NCI-H1694 (cell line): ENCODE data around the gene DDHD1.
"Not testable (repeated sequence)": the region's sequence is repeated elsewhere in the genome, so short reads cannot be mapped to it uniquely, and the experiment has no call there.

Experiments
- DNase-seq: peaks from one replicate; lab custom pipeline; 2025; lab: John Stamatoyannopoulos, UW

DDHD1 gene

GRCh38 chr14:53108292-53109104 is 44.6 kb downstream of the DDHD1 start:
- no peak for DNase-seq

DNA sequence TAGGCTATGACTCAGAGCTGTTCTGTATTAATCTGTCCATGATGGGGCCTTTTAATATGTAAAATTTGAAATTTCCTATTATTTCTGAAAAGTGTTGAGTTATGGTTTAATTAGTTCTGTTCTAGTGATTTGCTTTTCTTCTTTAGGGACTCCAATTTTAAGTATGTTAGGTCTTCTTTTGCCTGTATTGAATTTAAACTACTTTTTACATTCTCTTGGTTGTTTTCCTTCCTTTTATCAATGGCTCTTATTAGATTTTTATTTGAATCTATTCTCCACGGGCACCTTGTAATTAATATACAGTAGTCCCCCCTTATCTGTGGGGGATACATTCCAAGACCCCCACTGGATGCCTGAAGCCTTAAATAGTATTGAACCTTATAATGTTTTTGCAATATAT is 46.4 kb downstream of the DDHD1 start:
- no peak for DNase-seq

DNA sequence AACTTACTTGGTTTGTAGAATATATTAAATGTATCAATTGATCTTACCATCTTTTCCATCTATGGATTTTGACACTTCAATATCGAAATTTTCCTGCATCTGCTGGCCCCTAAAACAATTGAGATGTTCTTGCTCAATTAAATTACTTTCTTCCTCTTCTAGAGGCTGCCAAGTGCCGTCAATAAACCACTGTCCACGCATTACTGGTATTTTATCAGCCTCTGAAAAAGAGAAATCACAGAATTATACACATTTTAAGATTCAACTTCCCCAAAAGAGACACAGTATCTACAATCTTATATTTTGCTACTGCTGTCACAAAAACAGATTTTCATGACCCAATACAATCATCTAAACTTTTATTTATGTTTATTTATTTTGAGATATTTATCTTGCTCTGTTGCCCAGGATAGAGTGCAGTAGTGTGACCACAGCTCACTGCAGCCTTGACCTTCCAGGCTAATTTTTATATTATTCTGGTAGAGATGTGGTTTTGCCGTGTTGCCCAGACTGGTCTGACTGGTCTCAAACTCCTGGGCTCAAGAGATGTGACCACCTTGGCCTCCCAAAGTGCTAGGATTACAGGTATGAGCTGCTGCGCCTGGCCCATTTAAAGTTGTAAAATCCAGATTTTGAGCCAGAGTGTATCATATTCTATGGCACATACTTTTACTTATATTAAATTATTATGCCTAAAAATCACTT is 49.3 kb downstream of the DDHD1 start:
- DNase-seq, result no peak

GRCh38 chr14:53093206-53093605 is 59.9 kb downstream of the DDHD1 start:
- no peak for DNase-seq

DNA sequence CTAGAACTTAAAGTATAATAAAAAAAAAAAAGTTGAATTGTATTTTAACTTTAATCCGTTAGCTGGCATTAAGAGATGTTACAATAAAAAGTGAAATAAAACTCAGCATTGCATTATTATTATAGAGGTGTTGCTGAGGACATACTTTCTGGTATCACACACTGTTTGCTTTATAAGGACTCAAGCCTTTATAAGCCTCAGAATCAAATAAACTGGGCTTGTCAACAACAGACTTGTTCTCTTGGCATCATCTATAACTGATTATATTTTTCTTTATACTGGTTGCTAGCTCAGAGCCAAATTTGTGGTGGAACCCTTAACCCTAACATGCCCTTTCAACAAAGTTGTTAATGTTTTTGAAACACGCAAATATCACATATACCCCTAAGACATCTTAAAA is 62.3 kb downstream of the DDHD1 start:
- no peak for DNase-seq

DNA sequence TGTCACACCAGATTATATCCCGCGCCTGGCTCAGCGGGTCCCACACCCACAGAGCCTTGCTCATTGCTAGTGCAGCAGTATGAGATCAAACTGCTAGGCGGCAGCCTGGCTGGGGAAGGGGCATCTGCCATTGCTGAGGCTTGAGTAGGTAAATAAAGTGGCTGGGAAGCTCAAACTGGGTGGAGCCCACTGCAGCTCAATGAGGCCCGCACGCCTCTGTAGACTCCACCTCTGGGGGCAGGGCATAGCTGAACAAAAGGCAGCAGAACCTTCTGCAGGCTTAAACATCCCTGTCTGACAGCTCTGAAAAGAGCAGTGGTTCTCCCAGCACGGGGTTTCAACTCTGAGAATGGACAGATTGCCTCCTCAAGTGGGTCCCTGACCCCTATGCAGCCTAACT is 68.2 kb downstream of the DDHD1 start:
- DNase-seq, result not testable (repeated sequence)

DNA sequence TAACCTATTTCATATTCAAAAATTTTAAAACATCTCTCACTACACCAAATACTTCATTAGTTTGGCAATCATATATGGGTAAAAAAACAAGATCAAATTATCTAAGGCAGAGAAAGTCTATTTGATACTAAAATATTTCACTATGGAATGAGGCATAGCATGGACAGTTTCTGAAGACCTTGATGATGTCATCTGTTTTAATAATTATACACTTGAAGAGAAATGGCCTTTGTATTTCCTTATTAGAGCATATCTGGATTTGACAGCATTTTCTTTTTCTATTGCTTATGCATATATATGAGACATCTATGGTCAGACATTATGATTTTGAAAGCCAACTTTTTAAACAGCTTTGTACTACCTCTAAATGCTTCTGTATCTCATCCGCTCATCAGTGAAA is 88.6 kb downstream of the DDHD1 start:
- DNase-seq, result no peak

DNA sequence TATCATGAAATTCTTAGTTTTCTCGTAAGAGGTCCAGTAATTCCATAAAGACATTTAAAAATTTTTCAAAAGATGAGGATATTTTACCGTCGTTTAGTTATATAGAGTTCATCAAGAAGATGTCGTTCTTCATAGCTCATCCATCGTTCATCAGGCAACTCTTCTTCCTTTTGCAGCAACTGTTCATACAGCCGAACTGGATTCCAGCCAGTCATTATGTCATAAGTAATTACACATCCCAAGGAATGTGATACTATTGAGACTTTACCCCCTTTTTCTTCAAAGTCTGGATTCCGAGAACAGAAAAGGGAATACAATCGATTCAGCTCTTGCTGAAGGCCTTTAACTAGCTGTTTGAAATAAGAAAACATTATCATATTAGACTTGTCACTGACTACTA is 90.3 kb downstream of the DDHD1 start:
- no peak for DNase-seq

DNA sequence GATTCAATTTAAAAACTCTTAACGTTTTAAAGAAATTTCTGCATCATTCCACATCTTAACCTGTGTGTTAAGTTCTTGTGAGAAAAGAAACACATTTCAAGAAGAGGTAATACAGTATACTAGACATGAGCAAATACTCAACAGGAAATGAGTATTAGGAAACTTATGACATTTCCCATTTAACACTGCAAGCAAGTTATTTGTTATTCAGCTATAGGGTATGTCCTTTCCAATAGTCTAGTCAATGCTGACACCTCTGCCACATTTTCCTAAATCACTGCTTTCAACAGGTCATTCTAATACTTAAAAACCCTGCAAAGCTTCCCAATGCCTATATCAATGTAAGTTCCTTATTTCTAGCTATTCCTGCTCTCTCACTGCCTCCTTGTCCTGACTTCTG is 93.1 kb downstream of the DDHD1 start:
- no peak for DNase-seq

GRCh38 chr14:53055003-53055402 is 98.1 kb downstream of the DDHD1 start:
- DNase-seq, result peak; percentile 56

- DNase-seq, result no peak
Measured at GRCh38 chr14:53054457-53054856, 98.7 kb downstream of the DDHD1 start.

DNA sequence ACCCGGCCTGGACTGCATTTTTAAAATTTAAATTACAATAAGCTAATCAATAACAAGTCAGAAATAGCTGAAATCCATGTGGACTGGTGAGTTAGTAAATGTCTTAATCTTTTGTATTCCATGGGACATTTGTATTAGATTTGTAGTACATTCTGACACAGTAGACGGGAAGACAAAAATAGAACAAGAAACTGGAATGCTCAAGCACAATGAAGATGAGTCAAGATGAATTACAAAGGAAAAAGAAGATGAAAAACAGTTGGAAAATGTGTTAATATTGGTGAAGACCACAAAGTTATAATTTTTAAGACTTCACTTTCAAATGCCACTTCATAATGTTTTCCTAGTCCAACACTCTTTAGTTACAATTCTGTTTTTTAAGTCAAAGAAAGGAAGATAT is 104.5 kb downstream of the DDHD1 start:
- DNase-seq, result no peak

DNA sequence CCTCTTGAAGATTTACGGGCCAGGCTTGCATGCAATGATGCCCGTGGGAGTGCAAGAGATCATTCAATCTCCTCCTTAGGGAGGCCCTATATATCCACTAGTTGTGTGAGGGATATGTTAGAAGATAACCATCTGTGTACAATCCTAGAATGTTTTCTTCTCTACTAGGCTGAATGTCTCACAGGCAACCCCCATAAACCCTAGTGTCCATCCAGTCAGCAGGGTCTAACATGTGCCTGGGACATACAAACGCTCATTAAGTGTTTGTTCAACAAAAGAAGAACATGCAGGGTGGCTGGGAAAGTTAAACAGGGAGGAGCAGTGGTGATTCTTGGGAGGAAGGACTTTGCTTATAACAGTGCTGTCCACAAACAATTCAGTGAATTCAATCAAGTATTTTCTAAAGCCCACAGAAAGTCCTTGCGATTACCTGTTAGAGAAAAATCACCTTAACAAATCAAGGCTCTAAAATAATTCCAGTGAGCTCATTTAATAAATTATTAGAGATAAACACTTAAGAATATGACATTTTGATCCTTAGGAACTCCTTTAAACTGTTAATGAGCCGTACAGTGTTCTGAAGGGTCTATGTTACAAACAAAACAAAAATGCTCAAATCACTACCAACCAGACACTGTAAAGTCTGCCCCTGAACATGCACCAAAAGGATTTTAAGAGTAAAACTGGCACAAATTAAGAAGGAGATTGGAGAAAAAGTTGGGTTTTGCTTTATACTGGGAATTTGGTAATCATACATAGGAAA is 105.6 kb downstream of the DDHD1 start:
- DNase-seq, result no peak

DNA sequence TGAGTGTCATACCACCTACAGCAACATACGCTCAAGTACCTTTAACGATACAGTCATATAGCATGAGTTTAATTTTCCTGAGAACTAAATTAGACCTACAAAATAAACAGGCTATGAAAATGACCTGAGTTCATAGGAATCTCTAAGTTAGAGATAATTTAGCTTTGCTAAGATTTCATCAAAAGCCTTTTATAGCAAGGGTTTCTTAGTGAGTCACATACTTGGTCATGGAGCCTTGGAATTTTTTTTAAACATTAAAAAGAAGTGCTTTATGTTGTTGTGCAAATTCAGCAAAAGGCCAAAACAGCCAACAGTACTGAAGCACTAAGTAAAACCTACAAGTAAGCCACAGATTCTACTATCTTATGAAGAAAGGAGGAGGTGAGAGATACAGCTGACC is 108.6 kb downstream of the DDHD1 start:
- DNase-seq, result no peak

DNA sequence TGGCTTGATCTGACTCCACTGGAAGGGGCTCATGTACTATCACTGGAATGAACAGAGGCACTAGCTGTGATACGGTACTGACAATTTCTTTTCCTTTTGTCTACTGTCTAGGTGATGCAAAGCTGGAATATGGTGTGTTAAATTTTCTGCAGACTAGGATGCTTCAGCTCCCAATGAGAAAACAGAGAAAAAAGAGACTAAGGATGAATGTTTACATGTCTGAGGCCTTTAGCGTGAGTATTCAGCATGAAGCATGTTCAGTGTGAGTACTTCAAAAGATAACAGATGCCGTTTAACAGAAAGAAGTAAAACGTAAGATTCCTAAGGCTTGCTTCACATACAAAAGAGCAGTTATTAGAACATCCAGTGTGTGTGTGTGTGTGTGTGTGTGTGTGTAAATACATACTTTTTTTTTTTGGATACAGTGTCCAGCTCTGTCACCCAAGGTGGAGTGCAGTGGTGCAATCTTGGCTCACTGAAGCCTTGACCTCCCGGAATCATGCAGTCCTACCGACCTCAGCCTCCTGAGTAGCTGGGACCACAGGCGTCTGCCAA is 110.0 kb downstream of the DDHD1 start:
- no peak for DNase-seq

- DNase-seq, result no peak
Measured at GRCh38 chr14:53042480-53042879, 110.6 kb downstream of the DDHD1 start.

GRCh38 chr14:53041067-53041466 is 112.1 kb downstream of the DDHD1 start:
- no peak for DNase-seq

GRCh38 chr14:53038629-53039028 is 114.5 kb downstream of the DDHD1 start:
- no peak for DNase-seq

- no peak for DNase-seq
Measured at GRCh38 chr14:53037016-53037415, 116.1 kb downstream of the DDHD1 start.

GRCh38 chr14:53035336-53036210 is 117.5 kb downstream of the DDHD1 start:
- no peak for DNase-seq

DNA sequence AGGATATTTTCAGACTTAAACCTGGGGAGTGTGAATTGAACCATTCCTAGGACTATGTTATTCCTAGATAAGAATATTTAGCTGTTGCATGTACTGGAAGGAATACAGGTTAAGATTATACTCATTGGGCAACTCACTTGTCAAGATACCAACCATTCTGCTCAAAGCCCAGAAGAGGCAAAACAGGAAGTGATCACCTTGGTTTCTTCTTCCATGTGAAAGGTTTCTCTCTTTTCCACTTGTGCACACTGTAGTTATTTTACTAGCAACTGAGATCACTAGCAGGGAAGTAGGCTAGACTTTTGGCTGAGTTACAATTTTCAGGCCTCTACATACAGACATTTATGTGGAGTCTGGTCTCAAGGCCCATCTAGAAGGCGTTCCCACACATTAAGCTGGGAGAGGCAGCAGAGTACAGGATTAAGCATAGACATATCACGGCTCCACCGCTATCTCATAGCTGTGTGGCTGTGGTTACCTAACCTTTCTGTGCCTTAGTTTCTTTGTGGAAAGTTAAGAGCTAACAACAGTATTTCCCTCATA is 118.4 kb downstream of the DDHD1 start:
- DNase-seq, result no peak
